ENCODE data around the gene DLGAP3.
A peak's percentile ranks its signal among the peaks of the same experiment; 100 is the strongest.

The DLGAP3 gene

GRCh38 chr1:34865573-34865972 lies 63.9 kb downstream of the DLGAP3 start:
- no peak for DNase-seq (ENCODE audit: low read depth)

- no peak for DNase-seq (ENCODE audit: low read depth)
Measured at GRCh38 chr1:34864759-34865158, 64.7 kb downstream of the DLGAP3 start.

- no peak for DNase-seq (ENCODE audit: low read depth)
Measured at GRCh38 chr1:34863501-34863900, 65.9 kb downstream of the DLGAP3 start.

- DNase-seq (ENCODE audit: low read depth) = peak; percentile 88
Measured at GRCh38 chr1:34859446-34860200, 69.8 kb downstream of the DLGAP3 start, which contains the start of gene SMIM12. Gene SMIM12 (minus strand): TSS chr1:34859749. CDS start chr1:34855977, 3,772 bp downstream.

- DNase-seq (ENCODE audit: low read depth) = peak; percentile 20
Measured at GRCh38 chr1:34858901-34859445, 70.5 kb downstream of the DLGAP3 start.

- no peak for DNase-seq (ENCODE audit: low read depth)
Measured at GRCh38 chr1:34856697-34857096, 72.8 kb downstream of the DLGAP3 start.

- DNase-seq (ENCODE audit: low read depth) = peak; percentile 84
Measured at GRCh38 chr1:34852677-34853217, 76.7 kb downstream of the DLGAP3 start.

- no peak for DNase-seq (ENCODE audit: low read depth)
Measured at GRCh38 chr1:34851431-34852105, 77.9 kb downstream of the DLGAP3 start.

GRCh38 chr1:34850382-34850781 lies 79.1 kb downstream of the DLGAP3 start:
- no peak for DNase-seq (ENCODE audit: low read depth)

- DNase-seq (ENCODE audit: low read depth) = no peak
Measured at GRCh38 chr1:34847094-34847493, 82.4 kb downstream of the DLGAP3 start.

- DNase-seq (ENCODE audit: low read depth) = no peak
Measured at GRCh38 chr1:34846265-34846664, 83.2 kb downstream of the DLGAP3 start.

- no peak for DNase-seq (ENCODE audit: low read depth)
Measured at GRCh38 chr1:34845131-34845901, 84.1 kb downstream of the DLGAP3 start.

GRCh38 chr1:34844252-34844634 lies 85.2 kb downstream of the DLGAP3 start:
- DNase-seq (ENCODE audit: low read depth) = no peak

- no peak for DNase-seq (ENCODE audit: low read depth)
Measured at GRCh38 chr1:34843392-34844251, 85.8 kb downstream of the DLGAP3 start.

- DNase-seq (ENCODE audit: low read depth) = no peak
Measured at GRCh38 chr1:34842952-34843371, 86.5 kb downstream of the DLGAP3 start.

- DNase-seq (ENCODE audit: low read depth) = no peak
Measured at GRCh38 chr1:34842073-34842472, 87.4 kb downstream of the DLGAP3 start.

GRCh38 chr1:34840426-34840825 lies 89.0 kb downstream of the DLGAP3 start:
- no peak for DNase-seq (ENCODE audit: low read depth)

GRCh38 chr1:34839526-34840305 lies 89.7 kb downstream of the DLGAP3 start:
- DNase-seq (ENCODE audit: low read depth) = no peak

GRCh38 chr1:34833711-34834110 lies 95.7 kb downstream of the DLGAP3 start:
- no peak for DNase-seq (ENCODE audit: low read depth)

- DNase-seq (ENCODE audit: low read depth) = no peak
Measured at GRCh38 chr1:34831721-34832246, 97.7 kb downstream of the DLGAP3 start.
